WERI-Rb-1 (cell line): ENCODE data around the gene SPIRE1.

ENCODE experiments used
- DNase-seq: peaks from one replicate; pipeline ENCODE4 v3.0.0-alpha.2; 2020
- H3K27ac ChIP-seq: fragments of 250-450 bp; sonication (Bioruptor Pico); 2 replicates; pipeline ENCODE4 v1.5.1; 2020; ENCODE audit warnings: mild to moderate bottlenecking, moderate library complexity
- H3K27me3 ChIP-seq: fragments of 250-450 bp; sonication (Bioruptor Pico); 2 replicates; pipeline ENCODE4 v1.5.1; 2021; ENCODE audit warnings: mild to moderate bottlenecking, low read depth, moderate library complexity; ENCODE audit not compliant: insufficient read depth, severe bottlenecking
- H3K36me3 ChIP-seq: fragments of 250-450 bp; sonication (Bioruptor Pico); 2 replicates; pipeline ENCODE4 v1.5.1; 2020; ENCODE audit warnings: mild to moderate bottlenecking, moderate library complexity
- H3K4me3 ChIP-seq: 2 replicates; pipeline ENCODE4 v1.5.1; 2011; ENCODE audit warnings: low read depth, mild to moderate bottlenecking, control low read depth, low read length
- H3K9me3 ChIP-seq: fragments of 250-450 bp; sonication (Bioruptor Pico); 2 replicates; pipeline ENCODE4 v1.5.1; 2021; ENCODE audit warnings: mild to moderate bottlenecking, moderate library complexity; ENCODE audit not compliant: severe bottlenecking
- TF ChIP-seq, protein P1 (sequence below): IDR thresholded peaks from 2 replicates; pipeline ENCODE4 v1.5.1; 2011; ENCODE audit warnings: low read depth, mild to moderate bottlenecking, control low read depth, inconsistent platforms, low read length

SPIRE1 gene

DNA sequence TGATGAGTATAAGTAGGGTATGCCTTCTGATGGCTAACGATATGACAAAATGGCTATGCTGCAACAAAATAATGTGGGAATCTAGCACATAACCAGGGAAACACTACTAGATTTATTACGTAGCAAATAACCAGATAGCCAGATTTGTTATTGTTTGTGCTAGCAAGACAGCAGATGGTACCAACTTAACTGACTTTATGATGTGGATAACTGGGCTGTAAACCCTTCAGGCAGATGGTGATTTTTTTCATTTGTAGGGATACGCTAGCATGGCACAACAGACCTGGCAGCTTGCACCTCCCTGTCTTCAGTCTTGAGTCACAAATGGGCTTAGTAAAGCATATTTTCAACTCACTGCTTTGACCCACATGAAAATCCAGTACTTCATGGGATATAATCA lies 201.5 kb downstream of the SPIRE1 start:
- TF ChIP-seq, protein P1, sequence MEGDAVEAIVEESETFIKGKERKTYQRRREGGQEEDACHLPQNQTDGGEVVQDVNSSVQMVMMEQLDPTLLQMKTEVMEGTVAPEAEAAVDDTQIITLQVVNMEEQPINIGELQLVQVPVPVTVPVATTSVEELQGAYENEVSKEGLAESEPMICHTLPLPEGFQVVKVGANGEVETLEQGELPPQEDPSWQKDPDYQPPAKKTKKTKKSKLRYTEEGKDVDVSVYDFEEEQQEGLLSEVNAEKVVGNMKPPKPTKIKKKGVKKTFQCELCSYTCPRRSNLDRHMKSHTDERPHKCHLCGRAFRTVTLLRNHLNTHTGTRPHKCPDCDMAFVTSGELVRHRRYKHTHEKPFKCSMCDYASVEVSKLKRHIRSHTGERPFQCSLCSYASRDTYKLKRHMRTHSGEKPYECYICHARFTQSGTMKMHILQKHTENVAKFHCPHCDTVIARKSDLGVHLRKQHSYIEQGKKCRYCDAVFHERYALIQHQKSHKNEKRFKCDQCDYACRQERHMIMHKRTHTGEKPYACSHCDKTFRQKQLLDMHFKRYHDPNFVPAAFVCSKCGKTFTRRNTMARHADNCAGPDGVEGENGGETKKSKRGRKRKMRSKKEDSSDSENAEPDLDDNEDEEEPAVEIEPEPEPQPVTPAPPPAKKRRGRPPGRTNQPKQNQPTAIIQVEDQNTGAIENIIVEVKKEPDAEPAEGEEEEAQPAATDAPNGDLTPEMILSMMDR, result no peak
- no peaks in the 10 kb centered on the region for H3K27me3 ChIP-seq
- no peak for DNase-seq
- H3K36me3 ChIP-seq, result peaks cover 13% of the 10 kb centered on the region
- no peaks in the 10 kb centered on the region for H3K9me3 ChIP-seq
- H3K4me3 ChIP-seq, result no peak overlapping the region
- no peak overlapping the region for H3K27ac ChIP-seq

DNA sequence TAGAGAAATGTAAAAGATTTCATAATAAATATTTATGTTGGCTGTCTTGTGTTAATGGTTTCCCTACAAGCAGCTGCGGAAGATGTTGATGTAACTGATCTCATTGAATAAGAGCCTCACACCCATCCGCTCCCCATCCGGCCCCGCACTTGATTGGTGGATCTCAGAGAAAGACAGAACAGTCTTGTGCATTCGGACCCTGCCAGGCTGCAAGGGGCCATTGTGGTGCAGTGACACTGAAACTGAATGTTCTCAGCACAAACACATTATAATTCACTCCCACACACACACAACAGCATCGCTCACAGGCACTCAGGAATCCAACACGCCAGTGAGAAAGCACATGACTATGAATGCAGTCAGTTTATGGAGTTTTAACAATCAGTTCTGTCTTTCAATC lies 202.4 kb downstream of the SPIRE1 start:
- H3K9me3 ChIP-seq, result no peaks in the 10 kb centered on the region
- H3K36me3 ChIP-seq, result peaks cover 13% of the 10 kb centered on the region
- TF ChIP-seq, protein P1, result no peak
- no peak overlapping the region for H3K27ac ChIP-seq
- DNase-seq, result no peak
- H3K27me3 ChIP-seq, result no peaks in the 10 kb centered on the region
- H3K4me3 ChIP-seq, result no peak overlapping the region

DNA sequence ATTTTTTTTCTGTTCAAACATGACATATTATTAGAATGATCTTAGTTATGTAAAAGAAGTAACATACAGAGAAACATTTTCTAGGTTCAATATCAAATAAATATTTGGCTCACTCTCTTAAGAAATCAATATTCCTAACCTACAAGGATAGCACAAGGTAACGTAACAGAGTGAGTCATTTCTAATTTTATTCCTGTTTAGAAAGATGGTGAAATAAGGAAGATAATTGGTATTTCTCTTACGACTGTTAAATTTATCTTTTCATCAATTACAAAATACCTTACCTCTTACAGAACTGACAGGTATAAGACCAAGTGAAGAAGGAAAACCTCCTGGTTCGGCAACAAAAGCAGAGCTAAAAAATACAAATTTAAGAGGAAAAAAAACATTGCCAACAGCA lies 205.1 kb downstream of the SPIRE1 start:
- H3K4me3 ChIP-seq, result no peak overlapping the region
- TF ChIP-seq, protein P1, result no peak
- DNase-seq, result no peak
- H3K27ac ChIP-seq, result no peak overlapping the region
- H3K27me3 ChIP-seq, result no peaks in the 10 kb centered on the region
- H3K9me3 ChIP-seq, result no peaks in the 10 kb centered on the region
- peaks cover 22% of the 10 kb centered on the region for H3K36me3 ChIP-seq

DNA sequence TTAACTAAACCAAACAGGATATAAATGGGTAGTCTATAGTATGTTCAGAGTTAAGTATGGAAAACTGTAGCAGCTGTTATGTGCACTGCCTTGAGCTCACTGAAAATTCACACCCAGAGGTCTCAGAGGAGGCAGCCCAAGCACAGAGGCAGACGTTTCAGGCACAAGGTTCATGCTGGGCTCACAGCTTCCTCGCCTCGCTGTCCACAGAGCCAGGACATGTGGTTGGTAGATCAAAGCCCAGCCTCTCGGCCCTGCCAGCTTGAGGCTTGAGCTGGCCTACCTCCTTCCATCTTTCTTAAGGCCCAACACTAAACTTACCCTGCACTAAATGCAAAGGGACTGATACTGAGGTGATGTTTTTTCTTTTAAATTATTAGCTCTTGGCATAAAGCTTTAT lies 206.5 kb downstream of the SPIRE1 start:
- no peak for DNase-seq

DNA sequence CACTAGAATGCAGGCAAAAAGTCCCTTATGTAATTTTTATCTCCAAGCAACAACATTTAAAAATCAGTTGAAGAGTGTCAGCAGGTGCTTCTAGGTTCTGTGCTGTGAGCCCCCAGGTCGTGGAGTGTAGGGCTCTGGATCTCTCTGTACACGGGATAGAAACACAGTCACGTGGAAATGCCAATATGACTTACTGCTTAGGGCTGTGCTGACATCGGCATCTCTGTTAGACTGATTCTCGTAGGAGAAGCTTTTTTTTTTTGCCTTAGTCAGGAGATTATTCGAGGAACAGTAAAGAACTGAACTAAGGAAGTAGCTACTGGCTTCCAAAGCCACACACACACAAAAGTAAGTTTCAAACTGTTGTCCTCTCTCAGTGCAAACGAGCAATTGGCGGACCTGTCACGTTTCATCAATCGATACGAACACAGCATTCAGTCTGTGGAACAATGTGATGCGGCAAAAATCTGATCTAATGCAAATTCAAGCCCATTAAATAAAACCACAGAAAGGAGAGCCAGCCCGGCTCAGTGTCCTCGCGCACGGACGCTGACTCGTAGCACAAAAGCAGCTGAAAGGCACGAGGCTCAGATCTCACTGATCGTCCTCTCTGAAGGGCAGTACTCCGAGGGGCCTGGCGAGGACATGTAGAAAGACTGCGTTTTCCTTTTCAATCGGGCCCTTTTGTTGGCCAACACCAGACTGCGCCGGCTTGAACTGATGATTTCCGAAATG lies 208.7 kb downstream of the SPIRE1 start:
- TF ChIP-seq, protein P1, result no peak
- DNase-seq, result no peak
- H3K4me3 ChIP-seq, result no peak overlapping the region
- no peaks in the 10 kb centered on the region for H3K27me3 ChIP-seq
- H3K27ac ChIP-seq, result no peak overlapping the region
- peaks cover 2% of the 10 kb centered on the region for H3K9me3 ChIP-seq
- peaks cover 22% of the 10 kb centered on the region for H3K36me3 ChIP-seq

More for the DNA sequence above, 206.5 kb downstream of the SPIRE1 start:
- Histone ChIP-seq H3K36me3 (peaks cover 22% of the 10 kb centered on the region), H3K27me3 (no peaks in the 10 kb centered on the region), H3K9me3 (no peaks in the 10 kb centered on the region), H3K27ac (no peak overlapping the region), H3K4me3 (no peak overlapping the region)
- TF ChIP-seq, protein P1, result no peak

DNA sequence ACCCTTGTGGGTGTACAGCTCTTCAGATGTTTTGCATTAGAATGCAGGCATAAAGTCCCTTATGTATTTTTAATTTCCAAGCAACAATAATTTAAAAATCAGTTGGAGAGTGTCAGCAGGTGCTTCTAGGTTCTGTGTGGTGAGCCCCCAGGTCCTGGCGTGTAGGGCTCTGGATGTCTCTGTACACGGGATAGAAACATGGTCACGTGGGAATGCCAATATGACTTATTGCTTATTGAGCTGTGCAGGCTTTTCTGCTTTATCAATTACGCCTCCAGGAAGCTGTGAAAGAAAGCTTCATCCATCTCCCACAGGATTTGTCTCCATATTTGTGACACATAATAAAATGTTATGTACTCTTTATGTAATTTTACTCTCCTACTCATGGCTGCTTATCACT lies 212.4 kb downstream of the SPIRE1 start:
- TF ChIP-seq, protein P1, result no peak
- H3K4me3 ChIP-seq, result no peak overlapping the region
- peaks cover 4% of the 10 kb centered on the region for H3K9me3 ChIP-seq
- no peaks in the 10 kb centered on the region for H3K27me3 ChIP-seq
- DNase-seq, result no peak
- no peak overlapping the region for H3K27ac ChIP-seq
- H3K36me3 ChIP-seq, result peaks cover 14% of the 10 kb centered on the region
